ENCODE measurements around the gene PYGL. TPM values are rescaled to one million over a fixed set of nuclear protein-coding genes. Genes with fewer than 3 reads are reported as not detected.

PYGL gene
- total RNA-seq, 1 donor from 2014 or later, result 63.0 TPM

DNA sequence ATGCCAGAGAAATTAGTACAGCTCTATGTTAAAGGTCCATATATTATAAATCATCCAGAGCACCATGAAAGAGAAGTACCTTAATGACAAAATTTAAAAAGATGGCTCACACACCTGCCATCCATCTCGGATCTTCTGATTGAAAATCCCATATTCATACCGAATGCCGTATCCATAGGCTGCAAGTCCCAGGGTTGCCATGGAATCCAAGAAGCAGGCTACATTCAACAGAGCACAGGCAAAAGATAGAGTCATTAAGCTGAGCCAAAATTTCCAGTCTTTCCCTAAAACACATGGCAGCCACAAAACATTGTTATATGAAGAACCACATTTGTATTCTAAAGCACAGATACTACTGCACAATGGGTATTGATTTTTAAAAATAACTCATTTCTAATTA, 12.7 kb downstream of the PYGL start:
- no peaks in the 10 kb centered on the region for H3K27me3 ChIP-seq
- Mint-ChIP-seq H3K9me3 (no peaks in the 10 kb centered on the region), H3K27me3 (ENCODE audit: insufficient read depth, low read depth) (no peaks in the 10 kb centered on the region), H3K36me3 (peaks cover 2% of the 10 kb centered on the region), H3K27ac (no peak overlapping the region), H3K4me1 (peaks cover 13% of the 10 kb centered on the region), H3K4me3 (no peak overlapping the region)
- TF ChIP-seq EZH2 (IDR thresholded peaks at IDR 0.05), result no peak
- TF ChIP-seq EZH2phosphoT487 (IDR thresholded peaks at IDR 0.05), result no peak
- TF ChIP-seq, protein P1, sequence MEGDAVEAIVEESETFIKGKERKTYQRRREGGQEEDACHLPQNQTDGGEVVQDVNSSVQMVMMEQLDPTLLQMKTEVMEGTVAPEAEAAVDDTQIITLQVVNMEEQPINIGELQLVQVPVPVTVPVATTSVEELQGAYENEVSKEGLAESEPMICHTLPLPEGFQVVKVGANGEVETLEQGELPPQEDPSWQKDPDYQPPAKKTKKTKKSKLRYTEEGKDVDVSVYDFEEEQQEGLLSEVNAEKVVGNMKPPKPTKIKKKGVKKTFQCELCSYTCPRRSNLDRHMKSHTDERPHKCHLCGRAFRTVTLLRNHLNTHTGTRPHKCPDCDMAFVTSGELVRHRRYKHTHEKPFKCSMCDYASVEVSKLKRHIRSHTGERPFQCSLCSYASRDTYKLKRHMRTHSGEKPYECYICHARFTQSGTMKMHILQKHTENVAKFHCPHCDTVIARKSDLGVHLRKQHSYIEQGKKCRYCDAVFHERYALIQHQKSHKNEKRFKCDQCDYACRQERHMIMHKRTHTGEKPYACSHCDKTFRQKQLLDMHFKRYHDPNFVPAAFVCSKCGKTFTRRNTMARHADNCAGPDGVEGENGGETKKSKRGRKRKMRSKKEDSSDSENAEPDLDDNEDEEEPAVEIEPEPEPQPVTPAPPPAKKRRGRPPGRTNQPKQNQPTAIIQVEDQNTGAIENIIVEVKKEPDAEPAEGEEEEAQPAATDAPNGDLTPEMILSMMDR (IDR thresholded peaks at IDR 0.05), result no peak
- peaks cover 7% of the 10 kb centered on the region for H3F3A ChIP-seq (ENCODE audit: low read depth)
- H2AFZ ChIP-seq (replicated peaks), result no peak overlapping the region
- H3K36me3 ChIP-seq, result peaks cover 7% of the 10 kb centered on the region
- H3K4me3 ChIP-seq, result no peak overlapping the region
- H3K9ac ChIP-seq, result no peak overlapping the region
- no peaks in the 10 kb centered on the region for H4K20me1 ChIP-seq (ENCODE audit: low read depth)
- no peak for DNase-seq (ENCODE audit: low spot score)
- no peak overlapping the region for H3K4me2 ChIP-seq
- no peaks in the 10 kb centered on the region for H3K9me3 ChIP-seq (ENCODE audit: low read depth)
- no peak overlapping the region for H3K27ac ChIP-seq
- peaks cover 10% of the 10 kb centered on the region for H3K4me1 ChIP-seq
- H3K79me2 ChIP-seq (ENCODE audit: low read depth), result no peaks in the 10 kb centered on the region

DNA sequence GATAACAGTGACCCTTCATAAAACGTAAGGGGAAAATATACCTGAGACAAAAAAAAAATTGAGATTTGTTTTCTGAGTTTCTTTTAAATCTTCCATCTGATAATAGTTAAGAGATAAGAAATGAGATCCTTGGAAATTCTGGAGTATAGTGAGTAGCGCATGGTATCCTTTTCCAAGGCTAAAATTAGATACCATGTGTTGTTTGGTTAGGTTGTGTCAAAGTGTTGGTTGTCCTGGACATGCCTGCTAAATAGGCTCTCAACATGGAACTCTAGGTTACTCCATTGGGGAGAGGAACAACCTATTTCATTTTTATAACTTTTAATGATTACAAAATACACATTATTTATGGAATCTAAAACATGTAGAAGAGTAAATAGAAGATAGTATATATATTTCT, 14.8 kb downstream of the PYGL start:
- no peaks in the 10 kb centered on the region for H4K20me1 ChIP-seq (ENCODE audit: low read depth)
- H3K27ac Mint-ChIP-seq, result no peak overlapping the region
- H3K4me1 Mint-ChIP-seq, result peaks cover 13% of the 10 kb centered on the region
- no peak overlapping the region for H3K4me2 ChIP-seq
- no peaks in the 10 kb centered on the region for H3K9me3 ChIP-seq (ENCODE audit: low read depth)
- H3K36me3 ChIP-seq, result peaks cover 7% of the 10 kb centered on the region
- no peaks in the 10 kb centered on the region for H3K27me3 Mint-ChIP-seq (ENCODE audit: insufficient read depth, low read depth)
- TF ChIP-seq, protein P1 (IDR thresholded peaks at IDR 0.05), result no peak
- TF ChIP-seq EZH2 (IDR thresholded peaks at IDR 0.05), result no peak
- no peak for TF ChIP-seq EZH2phosphoT487 (IDR thresholded peaks at IDR 0.05)
- H3K27me3 ChIP-seq, result no peaks in the 10 kb centered on the region
- no peaks in the 10 kb centered on the region for H3K9me3 Mint-ChIP-seq
- no peak overlapping the region for H3K9ac ChIP-seq
- H3K4me3 ChIP-seq, result no peak overlapping the region
- no peak overlapping the region for H3K27ac ChIP-seq
- H3K79me2 ChIP-seq (ENCODE audit: low read depth), result no peaks in the 10 kb centered on the region
- H3F3A ChIP-seq (ENCODE audit: low read depth), result peaks cover 7% of the 10 kb centered on the region
- H3K4me3 Mint-ChIP-seq, result no peak overlapping the region
- no peak overlapping the region for H2AFZ ChIP-seq (replicated peaks)
- H3K4me1 ChIP-seq, result peaks cover 10% of the 10 kb centered on the region
- peaks cover 2% of the 10 kb centered on the region for H3K36me3 Mint-ChIP-seq
- no peak for DNase-seq (ENCODE audit: low spot score)

DNA sequence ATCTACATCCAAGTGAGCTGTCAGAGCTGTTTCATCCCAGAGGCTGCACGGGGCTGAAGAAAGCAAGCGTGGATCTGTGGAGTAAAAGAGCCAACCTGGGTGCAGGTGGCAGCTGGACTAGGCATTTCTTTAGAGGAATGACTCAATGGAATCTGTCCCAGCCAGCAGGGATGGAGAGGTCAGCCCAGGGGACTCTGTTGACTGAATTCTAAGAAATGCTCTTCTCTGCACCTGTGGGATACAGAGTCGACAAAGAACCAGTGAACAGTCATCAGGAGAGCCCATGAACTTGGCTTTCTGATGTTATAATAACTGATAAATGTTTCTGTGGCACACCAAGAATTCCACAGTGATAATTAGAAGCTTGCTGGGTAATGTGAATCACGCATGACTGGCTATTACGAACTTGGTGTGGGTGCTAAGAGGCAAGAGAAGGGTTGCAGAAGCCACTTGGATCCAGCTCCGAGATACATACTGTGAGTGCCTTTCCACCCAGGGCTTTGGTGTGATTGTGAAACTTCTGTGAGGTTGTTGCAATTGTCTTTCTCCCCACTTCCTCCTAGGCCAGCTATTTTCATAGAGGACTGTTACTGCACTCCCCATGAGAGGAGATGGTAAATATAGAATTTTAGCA, 16.2 kb downstream of the PYGL start:
- no peaks in the 10 kb centered on the region for H4K20me1 ChIP-seq (ENCODE audit: low read depth)
- H3K36me3 Mint-ChIP-seq, result peaks cover 3% of the 10 kb centered on the region
- H3K4me2 ChIP-seq, result no peak overlapping the region
- no peaks in the 10 kb centered on the region for H3K27me3 Mint-ChIP-seq (ENCODE audit: insufficient read depth, low read depth)
- no peak overlapping the region for H3K4me3 ChIP-seq
- no peak overlapping the region for H3K4me3 Mint-ChIP-seq
- TF ChIP-seq, protein P1 (IDR thresholded peaks at IDR 0.05), result no peak
- TF ChIP-seq EZH2 (IDR thresholded peaks at IDR 0.05), result no peak
- TF ChIP-seq EZH2phosphoT487 (IDR thresholded peaks at IDR 0.05), result no peak
- H2AFZ ChIP-seq (replicated peaks), result no peak overlapping the region
- H3F3A ChIP-seq (ENCODE audit: low read depth), result peaks cover 4% of the 10 kb centered on the region
- no peaks in the 10 kb centered on the region for H3K9me3 Mint-ChIP-seq
- H3K9ac ChIP-seq, result no peak overlapping the region
- H3K36me3 ChIP-seq, result no peaks in the 10 kb centered on the region
- H3K79me2 ChIP-seq (ENCODE audit: low read depth), result no peaks in the 10 kb centered on the region
- no peak overlapping the region for H3K27ac Mint-ChIP-seq
- no peak overlapping the region for H3K27ac ChIP-seq
- no peaks in the 10 kb centered on the region for H3K9me3 ChIP-seq (ENCODE audit: low read depth)
- H3K4me1 Mint-ChIP-seq, result peaks cover 11% of the 10 kb centered on the region
- DNase-seq (ENCODE audit: low spot score), result no peak
- H3K27me3 ChIP-seq, result no peaks in the 10 kb centered on the region
- peaks cover 8% of the 10 kb centered on the region for H3K4me1 ChIP-seq

Measured in neural progenitor cell (in vitro differentiated cells).